ENCODE data around the gene PHF21A. TPM values are rescaled to one million over a fixed set of nuclear protein-coding genes. Genes with fewer than 3 reads are reported as not detected.

Gene PHF21A
- total RNA-seq, 2 experiments from 2014 or later = 59.5 to 66.2 TPM

- no peak for DNase-seq
These were observed 4.0 kb upstream of the PHF21A start for GRCh38 chr11:46125284-46125683.

DNA sequence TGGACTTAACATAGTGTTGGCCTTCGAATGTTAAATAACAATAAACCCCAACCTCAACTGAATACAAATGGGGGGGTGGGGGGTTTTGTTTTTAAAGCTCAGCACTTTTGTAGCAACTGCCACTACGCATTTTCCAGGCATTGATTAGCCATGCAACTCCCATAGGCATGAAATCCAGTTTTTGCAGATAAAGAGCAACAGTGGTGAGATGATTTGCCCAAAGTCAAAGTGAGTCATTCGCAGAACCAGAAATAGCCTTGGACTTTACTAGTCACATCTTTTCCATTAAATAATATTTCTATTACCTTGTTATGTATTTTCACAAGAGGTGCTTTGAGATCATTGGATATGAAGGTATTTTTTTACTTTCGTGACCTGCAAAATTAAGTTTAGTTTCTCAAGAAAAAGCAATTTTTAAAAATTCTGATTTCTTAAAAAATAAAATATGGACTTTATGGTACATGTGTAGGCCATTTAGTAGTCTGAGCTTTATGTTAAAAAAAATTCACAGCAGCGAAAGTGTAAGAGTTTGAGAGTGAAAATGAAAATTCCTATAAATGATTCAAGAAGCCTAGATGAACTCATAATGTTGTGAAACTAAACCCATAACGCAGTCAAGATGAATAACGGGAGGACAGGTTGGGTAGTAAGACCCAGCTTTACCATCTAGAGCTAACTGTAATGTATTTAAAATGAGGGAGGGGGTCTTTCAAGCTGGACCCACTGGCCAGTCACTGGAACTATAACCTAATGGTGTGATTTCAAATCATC is 1.9 kb upstream of the PHF21A start:
- H3K36me3 Mint-ChIP-seq (ENCODE audit: low read depth) = peaks cover 22% of the 10 kb centered on the region
- Histone ChIP-seq H3K4me1 (ENCODE audit: insufficient read depth, low read length) (peaks cover 18% of the 10 kb centered on the region), H3K27ac (ENCODE audit: low read depth in 1 of 2, low read length in 2 of 2) (no peak overlapping the region), H3K36me3 (ENCODE audit: insufficient read depth, low read length) (no peaks in the 10 kb centered on the region), H3K9me3 (ENCODE audit: control insufficient read depth in 1 of 2, insufficient read depth in 1 of 2, low read length in 2 of 2) (no peaks in the 10 kb centered on the region), H3K27me3 (ENCODE audit: control insufficient read depth in 1 of 2, insufficient read depth in 2 of 2, low read length in 2 of 2) (no peaks in the 10 kb centered on the region), H3K4me3 (ENCODE audit: low read length) (no peak overlapping the region)
- POLR2A ChIA-PET = interaction anchor here (0.7 to 1.3 kb wide), 3 partner anchors 21 to 1645 kb away, joined by 3 read pairs; no protein-coding TSS in a partner anchor
- TF ChIP-seq, protein P1, sequence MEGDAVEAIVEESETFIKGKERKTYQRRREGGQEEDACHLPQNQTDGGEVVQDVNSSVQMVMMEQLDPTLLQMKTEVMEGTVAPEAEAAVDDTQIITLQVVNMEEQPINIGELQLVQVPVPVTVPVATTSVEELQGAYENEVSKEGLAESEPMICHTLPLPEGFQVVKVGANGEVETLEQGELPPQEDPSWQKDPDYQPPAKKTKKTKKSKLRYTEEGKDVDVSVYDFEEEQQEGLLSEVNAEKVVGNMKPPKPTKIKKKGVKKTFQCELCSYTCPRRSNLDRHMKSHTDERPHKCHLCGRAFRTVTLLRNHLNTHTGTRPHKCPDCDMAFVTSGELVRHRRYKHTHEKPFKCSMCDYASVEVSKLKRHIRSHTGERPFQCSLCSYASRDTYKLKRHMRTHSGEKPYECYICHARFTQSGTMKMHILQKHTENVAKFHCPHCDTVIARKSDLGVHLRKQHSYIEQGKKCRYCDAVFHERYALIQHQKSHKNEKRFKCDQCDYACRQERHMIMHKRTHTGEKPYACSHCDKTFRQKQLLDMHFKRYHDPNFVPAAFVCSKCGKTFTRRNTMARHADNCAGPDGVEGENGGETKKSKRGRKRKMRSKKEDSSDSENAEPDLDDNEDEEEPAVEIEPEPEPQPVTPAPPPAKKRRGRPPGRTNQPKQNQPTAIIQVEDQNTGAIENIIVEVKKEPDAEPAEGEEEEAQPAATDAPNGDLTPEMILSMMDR (IDR thresholded peaks at IDR 0.05) = no peak
- no peak for ATAC-seq (ENCODE audit: poor library complexity)
- CTCF ChIA-PET = interaction anchor here (0.7 to 1.2 kb wide), 2 partner anchors 18 to 400 kb away, joined by 3 read pairs; no protein-coding TSS in a partner anchor
- no peak for DNase-seq
- peaks cover 4% of the 10 kb centered on the region for H3K27me3 Mint-ChIP-seq
- peak overlapping the region; percentile 49 for H3K4me3 Mint-ChIP-seq
- H3K4me1 Mint-ChIP-seq (ENCODE audit: low read depth) = peaks cover 30% of the 10 kb centered on the region
- no peaks in the 10 kb centered on the region for H3K9me3 Mint-ChIP-seq
- intact Hi-C loops (cut with DNase I, micrococcal nuclease) = loop anchor here (5.0 to 10.0 kb wide), 6 partner anchors 112 to 276 kb away; partner anchors contain the start of genes CRY2 (in 1 of the 2), DGKZ (in 1 of the 2) and PEX16 (in 1 of the 2)
- peak overlapping the region; percentile 32 for H3K27ac Mint-ChIP-seq

More at GRCh38 chr11:46125284-46125683, 4.0 kb upstream of the PHF21A start:
- Histone ChIP-seq H3K9me3 (ENCODE audit: control insufficient read depth in 1 of 2, insufficient read depth in 1 of 2, low read length in 2 of 2) (no peaks in the 10 kb centered on the region), H3K27me3 (ENCODE audit: control insufficient read depth in 1 of 2, insufficient read depth in 2 of 2, low read length in 2 of 2) (no peaks in the 10 kb centered on the region), H3K27ac (ENCODE audit: low read depth in 1 of 2, low read length in 2 of 2) (no peak overlapping the region), H3K36me3 (ENCODE audit: insufficient read depth, low read length) (no peaks in the 10 kb centered on the region), H3K4me3 (ENCODE audit: low read length) (no peak overlapping the region), H3K4me1 (ENCODE audit: insufficient read depth, low read length) (peaks cover 13% of the 10 kb centered on the region)
- intact Hi-C loops (cut with DNase I, micrococcal nuclease) = loop anchor here (5.0 to 10.0 kb wide), 3 partner anchors 110 to 180 kb away; no protein-coding TSS in a partner anchor
- no peak for ATAC-seq (ENCODE audit: poor library complexity)
- TF ChIP-seq, protein P1 (IDR thresholded peaks at IDR 0.05) = no peak
- peaks cover 17% of the 10 kb centered on the region for H3K4me1 Mint-ChIP-seq (ENCODE audit: low read depth)
- H3K27ac Mint-ChIP-seq = peak overlapping the region; percentile 53
- ChIA-PET POLR2A (no interaction called here), CTCF (interaction anchor here (1.0 to 1.1 kb wide), 2 partner anchors 227 to 354 kb away, joined by 3 read pairs; no protein-coding TSS in a partner anchor)
- peaks cover 4% of the 10 kb centered on the region for H3K27me3 Mint-ChIP-seq
- no peaks in the 10 kb centered on the region for H3K9me3 Mint-ChIP-seq
- no peak overlapping the region for H3K4me3 Mint-ChIP-seq
- peaks cover 9% of the 10 kb centered on the region for H3K36me3 Mint-ChIP-seq (ENCODE audit: low read depth)

DNA sequence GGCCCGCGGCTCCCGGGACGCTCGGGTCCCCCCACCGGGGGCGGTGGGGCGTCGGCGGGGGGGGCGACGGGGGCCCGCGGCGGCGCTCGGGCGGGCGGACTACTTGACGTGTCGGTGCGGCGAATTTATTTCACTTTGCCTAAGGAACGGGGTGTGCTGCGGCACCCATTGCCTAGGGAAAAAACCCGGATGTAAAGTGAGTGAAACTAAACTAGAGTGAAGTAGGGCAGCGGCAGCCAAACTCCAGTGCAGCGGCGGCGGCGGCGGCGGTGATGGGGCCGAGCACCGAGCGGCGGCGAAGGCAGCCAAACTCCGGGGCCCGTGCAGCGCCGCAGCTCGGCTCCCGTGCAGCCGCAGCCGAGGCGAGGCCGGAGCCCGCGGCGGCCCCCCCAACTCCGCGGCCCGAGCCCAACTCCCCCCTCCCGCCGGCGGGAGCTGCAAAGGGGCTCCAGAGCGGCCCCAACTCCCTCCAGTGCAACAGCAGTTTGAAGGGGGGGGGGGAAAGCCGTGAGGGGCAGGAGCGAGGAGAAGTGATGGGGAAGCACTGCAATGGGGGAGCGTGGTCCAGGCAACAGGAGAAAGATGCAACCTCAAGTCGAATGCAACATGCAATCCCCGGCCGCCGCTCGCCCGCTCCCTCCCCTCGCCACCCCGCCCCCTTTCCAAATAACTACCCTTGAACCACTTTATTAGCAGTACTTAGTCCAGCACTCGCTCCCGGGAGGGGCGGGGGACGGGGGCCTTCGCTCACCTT is 647 bp upstream of the PHF21A start:
- H3K4me3 ChIP-seq (ENCODE audit: low read length) = peak overlapping the region; percentile 72
- ATAC-seq (ENCODE audit: poor library complexity) (peak; percentile 53), DNase-seq (peak; percentile 50 to 92 (median 68))
- no peaks in the 10 kb centered on the region for H3K9me3 ChIP-seq (ENCODE audit: control insufficient read depth in 1 of 2, insufficient read depth in 1 of 2, low read length in 2 of 2)
- no peaks in the 10 kb centered on the region for H3K27me3 ChIP-seq (ENCODE audit: control insufficient read depth in 1 of 2, insufficient read depth in 2 of 2, low read length in 2 of 2)
- H3K4me1 Mint-ChIP-seq (ENCODE audit: low read depth) = peaks cover 34% of the 10 kb centered on the region
- intact Hi-C loops (cut with DNase I, micrococcal nuclease) = loop anchor here (5.0 to 10.0 kb wide), 6 partner anchors 113 to 275 kb away; partner anchors contain the start of genes CRY2 (in 1 of the 2), DGKZ (in 1 of the 2) and PEX16 (in 1 of the 2)
- H3K4me1 ChIP-seq (ENCODE audit: insufficient read depth, low read length) = peaks cover 10% of the 10 kb centered on the region
- H3K36me3 Mint-ChIP-seq (ENCODE audit: low read depth) = peaks cover 22% of the 10 kb centered on the region
- peak overlapping the region; percentile 85 for H3K27ac Mint-ChIP-seq
- POLR2A ChIA-PET = interaction anchor here (0.6 to 1.3 kb wide), 2 partner anchors 8 to 42 kb away, joined by 3 read pairs; no protein-coding TSS in a partner anchor
- TF ChIP-seq, protein P1 (IDR thresholded peaks at IDR 0.05) = no peak
- H3K9me3 Mint-ChIP-seq = no peaks in the 10 kb centered on the region
- CTCF ChIA-PET = interaction anchor here (1.0 kb wide), 1 partner anchor 13 kb away, joined by 3 read pairs; no protein-coding TSS in a partner anchor
- H3K27ac ChIP-seq (ENCODE audit: low read depth in 1 of 2, low read length in 2 of 2) = peak overlapping the region in 1 of 2 donors; percentile 53
- H3K27me3 Mint-ChIP-seq = peaks cover 4% of the 10 kb centered on the region
- no peaks in the 10 kb centered on the region for H3K36me3 ChIP-seq (ENCODE audit: insufficient read depth, low read length)
- H3K4me3 Mint-ChIP-seq = peak overlapping the region; percentile 95

All from CD4-positive, alpha-beta T cell (primary cell).